GM19397 (cell line): ENCODE measurements around the gene SLC39A12.
"Not testable (repeated sequence)": the region's sequence is repeated elsewhere in the genome, so short reads cannot be mapped to it uniquely, and the experiment has no call there.

Experiments used
- ATAC-seq: cut with Tn5 transposase; IDR thresholded peaks from one replicate; pipeline ENCODE4 v1.9.1; 2021; ENCODE audit warnings: mild to moderate bottlenecking, moderate library complexity; ENCODE audit not compliant: unreplicated experiment

The SLC39A12 gene

DNA sequence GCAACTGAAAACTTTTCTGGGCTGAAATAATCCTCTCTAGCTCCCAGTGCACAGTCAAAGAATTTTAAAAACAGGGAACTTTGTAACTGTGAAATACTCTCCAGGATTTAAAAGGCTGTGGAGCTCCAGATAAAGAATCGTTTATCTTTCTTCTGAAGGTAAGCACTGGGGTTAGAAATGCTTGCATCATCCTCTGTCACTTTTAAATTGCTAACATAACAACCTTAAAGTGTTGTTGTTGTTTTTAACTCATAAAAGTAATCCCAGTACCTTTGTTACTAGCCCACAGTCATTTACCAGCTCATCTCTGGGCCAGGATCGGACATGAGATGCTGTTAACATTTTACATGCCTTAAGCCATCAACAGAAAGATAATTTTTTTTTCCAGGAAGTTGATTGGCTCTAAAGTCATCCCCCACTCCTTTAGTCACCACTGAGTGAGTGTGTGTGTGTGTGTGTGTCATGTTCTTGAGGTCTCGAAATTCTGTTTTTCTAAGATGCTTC, at the start of gene SLC39A12:
TSS of gene SLC39A12 (plus strand) at position 51 of the 504 bp plus-strand sequence. CDS start 1,359 bp downstream, outside the sequence.
- ATAC-seq: no peak

DNA sequence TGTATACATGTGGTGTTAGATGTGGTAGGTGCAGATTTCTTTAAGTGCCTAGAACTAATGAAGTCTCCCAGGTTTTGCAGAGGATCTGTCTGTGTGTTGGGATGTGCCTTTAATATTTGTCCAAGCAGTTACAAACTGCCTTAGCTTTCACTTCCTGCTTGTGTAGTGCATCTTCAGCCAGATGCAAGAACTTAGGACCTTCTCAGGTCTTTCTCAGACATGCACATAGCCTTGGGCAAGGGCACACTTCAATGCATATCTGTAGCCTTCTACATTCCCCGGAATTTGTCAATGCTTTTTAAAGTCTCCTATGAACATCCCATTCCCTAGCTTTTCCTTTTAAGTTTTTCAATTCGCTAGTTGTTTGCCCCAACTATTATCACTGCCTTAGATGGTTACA, 47.2 kb upstream of the SLC39A12 start:
- ATAC-seq: no peak

DNA sequence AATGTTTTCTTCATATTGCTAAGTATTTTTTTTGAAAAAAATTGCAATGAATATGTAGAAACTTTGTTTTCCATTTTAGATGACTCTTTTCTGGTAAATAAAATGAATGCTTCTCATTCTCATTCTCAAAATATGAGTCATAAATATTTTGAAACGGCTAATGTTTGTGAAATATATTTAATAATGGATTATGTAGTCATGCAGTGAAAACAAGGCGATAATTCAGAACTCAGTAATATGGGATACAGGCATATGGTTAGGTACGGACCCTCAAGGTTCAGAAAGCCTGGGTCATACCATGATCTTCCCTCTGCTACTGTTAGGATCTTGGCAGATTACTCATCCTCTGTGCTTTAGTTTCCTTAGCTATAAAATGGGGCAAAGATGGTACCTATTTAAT, 46.2 kb upstream of the SLC39A12 start:
- no peak for ATAC-seq

DNA sequence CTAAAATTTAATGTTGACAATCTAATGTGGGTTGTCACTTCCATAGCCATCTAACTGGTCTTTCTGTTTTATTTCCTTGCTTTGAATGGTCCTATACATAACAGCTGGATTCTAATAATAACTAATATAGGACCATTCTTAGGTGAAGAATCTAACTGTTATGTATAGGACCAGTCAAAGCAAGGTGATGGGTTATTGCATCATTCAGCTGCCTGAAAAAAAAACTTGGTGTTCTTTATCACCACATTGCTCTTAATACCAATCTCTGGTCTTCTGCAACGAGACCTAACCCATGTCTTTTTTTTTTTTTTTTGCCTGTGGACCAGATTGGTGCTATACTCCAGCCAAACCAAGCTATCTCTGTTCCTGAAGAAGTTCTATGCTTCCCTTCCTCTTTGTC, 45.7 kb upstream of the SLC39A12 start:
- ATAC-seq: no peak

DNA sequence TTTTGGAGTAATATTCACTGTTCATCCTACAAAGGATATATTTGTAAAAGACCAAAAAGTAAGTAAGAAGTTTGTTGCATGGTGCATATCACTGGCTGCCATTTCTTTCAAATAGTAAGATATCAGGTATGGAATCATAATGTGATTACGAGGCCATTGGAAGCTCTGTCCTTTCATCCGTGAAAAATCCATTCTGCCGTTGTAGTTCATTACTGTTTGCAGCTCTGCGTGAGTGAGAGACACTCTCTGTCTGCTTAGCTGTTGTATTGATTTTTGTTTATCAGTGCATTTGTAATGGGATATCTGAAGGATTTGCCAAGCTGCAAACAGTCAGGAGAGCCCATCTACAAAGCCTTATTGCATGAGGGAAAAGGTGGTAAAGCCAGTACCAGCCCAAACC, 44.1 kb upstream of the SLC39A12 start:
- ATAC-seq: no peak

DNA sequence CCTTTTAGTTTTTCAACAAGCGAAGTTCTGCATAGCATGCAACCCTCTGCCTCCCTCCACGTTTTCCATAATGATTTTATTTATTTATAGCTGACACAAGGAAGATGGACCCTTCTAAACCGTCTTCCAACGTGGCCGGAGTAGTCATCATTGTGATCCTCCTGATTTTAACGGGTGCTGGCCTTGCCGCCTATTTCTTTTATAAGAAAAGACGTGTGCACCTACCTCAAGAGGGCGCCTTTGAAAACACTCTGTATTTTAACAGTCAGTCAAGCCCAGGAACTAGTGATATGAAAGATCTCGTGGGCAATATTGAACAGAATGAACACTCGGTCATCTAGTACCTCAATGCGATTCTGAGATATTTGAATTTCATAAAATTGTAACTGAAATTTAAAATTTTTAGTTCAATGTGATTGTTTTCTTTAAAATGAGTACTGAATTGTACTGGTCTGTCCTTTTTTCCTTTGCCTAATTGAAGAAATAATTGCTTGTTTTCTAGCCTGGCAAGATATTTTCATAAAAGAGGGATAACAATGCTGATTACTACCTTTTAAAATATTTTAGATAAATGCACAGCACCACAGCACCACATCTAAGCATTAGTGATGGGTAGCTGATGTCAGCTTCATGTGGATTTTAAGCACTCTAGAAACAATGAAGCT, 41.5 kb upstream of the SLC39A12 start:
- no peak for ATAC-seq

DNA sequence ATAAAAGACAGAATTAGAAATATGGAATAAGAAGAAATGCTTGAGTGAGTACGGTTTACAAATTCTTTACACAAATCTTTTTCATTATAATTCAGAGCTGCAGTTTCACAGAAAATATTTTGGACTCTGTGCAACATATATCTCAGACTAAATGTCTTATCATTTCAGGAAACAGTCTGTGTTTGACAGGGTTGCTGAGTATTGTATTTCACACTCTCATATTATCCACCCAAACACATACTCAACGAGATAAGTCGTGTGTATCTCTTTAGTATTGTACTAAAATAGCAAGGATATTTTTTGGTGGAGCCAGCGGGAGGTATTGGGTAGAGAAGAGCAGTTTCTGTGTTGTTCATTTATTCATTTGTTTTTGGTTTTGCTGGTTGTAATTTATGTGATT, 39.0 kb upstream of the SLC39A12 start:
- no peak for ATAC-seq

DNA sequence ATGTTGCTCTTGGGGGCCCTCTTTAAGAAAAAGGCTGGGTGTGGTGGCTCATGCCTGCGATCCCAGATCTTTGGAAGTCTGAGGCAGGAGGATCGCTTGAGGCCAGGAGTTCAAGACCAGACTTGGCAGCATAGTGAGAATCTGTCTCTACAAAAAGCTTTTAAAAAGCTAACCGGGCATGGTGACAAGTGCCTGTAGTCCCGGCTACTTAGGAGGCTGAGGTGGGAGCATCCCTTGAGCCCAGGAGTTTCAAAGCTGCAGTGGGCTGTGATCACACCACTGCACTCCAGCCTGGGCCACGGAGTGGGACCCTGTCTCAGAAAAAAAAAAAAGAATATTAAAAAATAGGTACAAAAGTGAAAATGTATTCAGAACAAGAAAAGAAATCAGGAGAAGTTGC, 38.1 kb upstream of the SLC39A12 start:
- ATAC-seq: no peak

DNA sequence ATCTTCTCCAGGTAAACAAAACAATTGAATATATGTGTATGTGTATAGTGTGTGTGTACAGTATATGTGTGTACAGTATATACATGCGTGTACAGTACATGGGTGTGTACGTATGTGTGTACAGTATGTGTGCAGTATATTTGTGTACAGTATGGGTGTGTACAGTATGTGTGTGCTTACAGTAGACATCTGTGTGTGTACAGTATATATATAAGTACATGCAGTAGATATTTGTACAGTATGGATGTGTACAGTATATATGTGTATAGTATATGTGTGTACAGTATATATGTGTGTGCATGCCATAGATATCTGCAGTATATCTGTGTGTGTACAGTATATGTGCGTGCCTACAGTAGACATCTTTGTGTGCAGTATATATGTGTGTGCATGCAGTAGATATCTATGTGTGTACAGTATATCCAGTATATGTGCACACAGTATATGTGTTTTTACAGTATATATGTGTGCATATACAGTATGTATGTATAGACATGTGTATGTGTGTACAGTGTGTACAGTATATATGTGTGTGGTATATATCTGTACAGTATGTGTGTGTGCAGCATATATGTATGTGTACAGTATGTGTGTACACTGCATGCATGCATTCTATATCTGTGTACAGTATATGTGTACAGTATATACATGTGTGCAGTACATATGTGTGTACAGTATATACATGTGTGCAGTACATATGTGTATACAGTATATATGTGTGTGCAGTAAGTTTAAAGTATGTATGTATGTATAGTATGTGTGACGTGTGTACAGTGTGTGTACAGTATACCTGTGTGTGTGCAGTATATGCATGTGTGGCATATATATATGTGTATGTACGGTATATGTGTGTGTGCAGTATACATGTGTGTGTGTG, 37.3 kb upstream of the SLC39A12 start:
- ATAC-seq: no peak

DNA sequence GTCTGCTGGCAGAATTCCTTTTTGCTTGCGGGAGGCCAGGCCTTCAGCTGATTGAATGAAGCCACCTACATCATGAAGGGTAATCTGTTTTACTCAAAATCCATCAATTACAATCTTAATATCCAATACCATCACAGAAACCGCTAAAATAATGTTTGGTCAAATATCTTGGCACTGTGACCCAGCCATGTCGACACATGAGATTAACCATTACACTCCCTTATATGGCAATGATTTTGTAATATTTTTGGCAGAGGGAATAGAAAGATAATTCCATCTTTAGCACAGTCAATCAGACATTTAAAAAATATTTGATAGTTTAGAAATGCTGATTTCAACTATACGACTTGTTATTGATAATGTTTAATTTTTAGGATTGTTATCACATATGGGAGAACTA, 36.5 kb upstream of the SLC39A12 start:
- ATAC-seq: no peak

DNA sequence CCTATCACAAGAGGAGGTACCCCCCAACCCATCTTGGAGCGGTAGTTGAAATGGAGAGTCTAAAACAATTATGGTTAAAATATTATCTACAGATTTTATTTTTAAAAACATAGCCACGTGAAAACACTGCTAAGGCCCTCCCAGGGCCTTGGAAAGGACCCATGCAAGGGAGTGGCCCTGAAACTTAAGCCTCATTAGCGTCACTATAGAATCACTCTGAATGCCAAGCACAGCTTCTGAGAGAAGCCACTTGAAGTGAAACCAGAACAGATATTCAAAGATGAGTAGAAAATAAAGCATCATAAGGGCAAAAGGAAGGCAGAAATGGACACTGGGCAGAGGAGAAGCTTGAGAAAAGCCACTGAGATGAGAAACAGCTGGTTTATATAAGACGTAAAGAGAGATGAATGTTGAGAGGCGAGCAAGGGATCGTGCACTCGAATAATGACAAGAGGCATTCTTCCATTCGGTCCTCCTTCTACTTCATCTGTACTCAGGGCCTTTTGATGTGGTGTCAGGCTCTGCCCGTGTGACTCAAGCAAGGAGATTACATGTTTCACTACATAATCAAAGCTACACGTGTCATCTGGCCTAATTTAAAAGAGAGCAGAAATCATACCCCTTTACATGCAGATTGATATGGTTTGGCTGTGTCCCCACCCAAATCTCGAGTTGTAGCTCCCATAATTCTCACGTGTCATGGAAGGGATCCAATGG, 33.4 kb upstream of the SLC39A12 start:
- ATAC-seq: no peak

DNA sequence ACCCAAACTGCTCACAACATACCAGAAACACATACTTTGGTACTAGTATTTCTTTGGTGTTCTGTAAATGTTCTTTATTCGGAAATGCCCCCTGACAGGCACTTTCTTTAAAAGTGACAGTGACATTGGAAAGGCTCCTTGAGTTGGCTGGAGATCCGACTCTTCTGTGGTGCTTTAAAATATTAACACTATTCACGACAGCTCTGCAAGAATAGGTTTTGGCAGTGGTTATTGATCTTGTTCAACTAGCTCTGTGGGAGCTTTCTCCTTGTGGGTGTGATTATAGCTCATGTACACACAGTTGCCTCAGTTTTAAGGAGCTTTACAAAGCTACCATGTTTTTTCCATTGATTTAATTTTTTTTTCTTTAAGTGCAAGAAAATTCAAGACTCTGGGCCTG, 30.3 kb upstream of the SLC39A12 start:
- no peak for ATAC-seq

DNA sequence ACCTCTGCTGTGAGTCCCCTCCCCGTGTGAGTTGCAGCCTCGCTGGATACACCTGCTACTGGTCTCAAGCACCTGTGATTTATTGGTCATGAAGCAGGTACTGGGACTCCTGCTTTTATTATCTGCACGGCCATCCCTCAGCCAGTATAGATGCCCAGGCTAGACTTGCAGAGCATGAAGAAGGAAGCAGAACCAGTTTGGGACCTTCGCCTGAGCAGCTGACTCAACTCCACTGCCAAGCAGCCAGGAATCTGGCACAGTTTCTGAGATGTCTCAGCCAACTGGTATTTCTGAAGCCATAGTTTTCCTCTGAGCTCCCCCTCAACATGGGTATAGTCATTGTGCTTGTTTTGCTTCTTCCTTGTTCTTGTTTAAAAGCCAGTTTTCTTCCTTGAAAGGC, 28.0 kb upstream of the SLC39A12 start:
- no peak for ATAC-seq

DNA sequence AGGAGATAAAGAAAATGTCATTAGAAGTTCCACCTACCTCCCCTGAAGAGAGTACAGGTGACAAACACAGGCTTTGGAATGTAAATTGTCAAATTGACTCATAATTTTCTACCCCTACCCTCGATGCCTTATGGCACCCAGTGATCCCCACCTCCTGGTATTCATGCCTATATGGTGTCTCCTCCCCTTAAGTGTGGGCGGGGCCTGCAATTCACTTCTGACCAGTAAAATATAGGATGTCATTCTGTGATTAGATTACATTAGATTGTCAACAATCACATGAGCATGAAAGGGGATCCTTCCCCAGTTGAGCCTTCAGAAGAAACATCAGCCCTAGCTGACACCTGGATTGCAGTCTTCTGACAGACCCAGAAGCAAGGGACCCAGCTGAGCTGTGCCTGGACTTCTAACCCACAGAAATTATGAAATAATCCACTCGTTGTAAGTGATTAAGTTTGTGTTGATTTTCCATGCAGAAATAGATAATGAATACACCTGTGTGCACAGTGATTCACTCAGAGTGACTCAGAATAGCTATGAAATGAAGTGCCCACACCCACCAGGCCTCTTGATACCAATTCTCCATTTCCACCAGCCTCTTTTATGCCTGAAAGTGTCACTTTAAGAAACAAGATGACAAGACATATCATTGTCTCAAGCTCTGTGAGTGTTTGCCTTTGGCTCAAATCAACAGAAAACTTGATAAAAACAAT, 8.5 kb upstream of the SLC39A12 start:
- ATAC-seq: no peak

DNA sequence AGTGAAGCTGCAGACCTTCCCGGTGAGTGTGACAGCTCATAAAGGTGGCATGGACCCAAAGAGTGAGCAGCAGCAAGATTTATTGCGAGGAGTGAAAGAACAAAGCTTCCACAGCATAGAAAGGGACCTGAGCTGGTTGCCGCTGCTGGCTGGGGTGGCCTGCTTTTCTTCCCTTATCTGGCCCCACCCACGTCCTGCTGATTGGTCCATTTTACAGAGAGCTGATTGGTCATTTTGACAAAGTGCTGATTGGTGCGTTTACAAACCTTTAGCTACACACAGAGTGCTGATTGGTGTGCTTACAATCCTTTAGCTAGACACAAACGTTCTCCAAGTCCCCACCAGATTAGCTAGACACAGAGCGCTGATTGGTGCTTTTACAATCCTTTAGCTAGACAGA, 1.4 kb upstream of the SLC39A12 start:
- not testable (repeated sequence) for ATAC-seq

DNA sequence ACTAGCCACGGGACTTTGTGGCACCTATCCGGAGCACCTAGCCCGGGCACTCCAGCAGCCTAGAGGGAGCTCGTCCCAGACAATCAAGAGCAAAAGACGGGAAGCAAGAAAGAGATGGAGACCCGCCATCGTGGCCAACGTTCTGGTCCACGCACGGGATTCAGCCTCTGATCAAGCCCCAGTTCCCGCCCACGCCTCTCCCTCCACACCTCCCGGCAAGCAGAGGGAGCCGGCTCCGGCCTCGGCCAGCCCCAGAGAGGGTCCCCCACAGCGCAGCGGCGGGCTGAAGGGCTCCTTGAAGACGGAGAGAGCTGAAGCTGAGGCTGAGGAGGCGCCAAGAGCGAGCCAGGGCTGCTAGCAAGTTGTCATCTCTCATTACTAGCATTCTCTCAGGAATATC, 992 bp upstream of the SLC39A12 start:
- ATAC-seq: no peak

DNA sequence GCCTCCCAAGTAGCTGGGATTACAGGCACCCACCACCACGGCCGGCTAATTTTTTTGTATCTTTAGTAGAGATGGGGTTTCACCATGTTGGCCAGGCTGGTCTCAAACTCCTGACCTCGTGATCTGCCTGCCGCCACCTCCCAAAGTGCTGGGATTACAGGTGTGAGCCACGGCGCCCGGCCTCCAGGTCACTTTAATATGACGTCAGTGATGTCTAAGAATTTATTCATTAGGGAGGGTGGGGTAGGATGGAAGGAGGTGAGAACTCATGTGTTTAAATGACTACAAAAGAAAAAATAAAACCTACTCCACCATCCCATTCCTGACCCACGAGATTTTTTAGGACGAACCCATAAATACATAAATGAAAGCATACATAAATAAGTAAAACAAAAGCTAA, 2.7 kb downstream of the SLC39A12 start:
- not testable (repeated sequence) for ATAC-seq

DNA sequence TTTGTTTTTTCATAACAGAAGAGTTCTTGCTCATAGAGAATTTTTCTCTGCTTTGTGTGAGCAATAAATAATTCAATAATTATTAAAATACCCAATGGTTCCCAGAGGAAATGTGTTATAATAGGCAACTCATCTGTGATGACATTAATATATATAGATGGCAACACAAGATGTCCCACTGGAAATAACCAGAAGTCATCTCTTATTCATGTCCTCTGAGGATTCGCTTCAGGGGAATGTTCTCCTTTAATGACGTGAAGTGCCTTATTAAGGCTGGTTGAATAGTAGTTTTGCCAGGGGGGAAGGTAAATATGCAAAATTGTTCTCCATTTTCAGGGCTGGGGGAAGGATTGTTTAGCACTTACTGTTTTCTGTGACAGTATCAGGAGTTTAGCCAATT, 3.1 kb downstream of the SLC39A12 start:
- no peak for ATAC-seq

DNA sequence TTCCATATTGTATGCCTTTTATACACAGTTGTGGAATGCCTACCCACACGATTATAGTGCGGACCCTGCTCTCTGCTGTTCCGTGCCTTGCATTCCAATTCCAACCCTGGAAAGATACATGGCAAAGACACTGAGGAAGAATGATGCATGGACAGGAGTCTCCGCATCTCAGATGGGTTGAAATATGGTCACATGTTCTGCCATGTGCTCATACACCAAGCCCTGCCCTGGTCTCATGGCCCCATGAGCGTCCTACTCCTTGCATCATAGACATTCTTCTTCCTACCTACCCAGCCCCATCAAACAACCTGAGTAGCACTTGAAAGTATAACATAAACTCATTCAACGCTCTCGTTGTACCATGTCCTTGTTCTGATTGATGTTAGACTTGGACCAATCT, 6.3 kb downstream of the SLC39A12 start:
- ATAC-seq: no peak

DNA sequence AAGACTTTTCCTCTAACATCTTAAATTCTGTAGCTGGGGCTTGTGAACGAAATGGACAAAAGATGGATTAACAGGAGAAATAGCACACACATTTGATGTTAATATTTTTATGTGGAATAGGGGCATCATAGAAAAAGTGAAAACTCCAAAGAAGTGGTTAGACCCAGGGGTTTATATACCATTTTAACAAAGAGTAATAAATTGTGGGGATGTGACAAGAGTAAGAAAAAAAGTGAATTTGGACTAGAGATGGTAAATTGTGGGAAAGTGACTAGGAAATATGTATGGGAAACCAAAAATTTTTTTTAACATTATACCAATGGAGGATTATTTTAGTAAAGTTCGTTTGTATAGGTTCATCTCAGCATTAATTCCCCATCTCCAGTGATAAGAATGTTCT, 8.2 kb downstream of the SLC39A12 start:
- ATAC-seq: no peak
